Activated CD8-positive, alpha-beta memory T cell treated with anti-CD3 and anti-CD28 coated beads, Interleukin-2, amount 10 ng/mL, durations not matched to agents 7 days and 5 days (primary cell): ENCODE data around the gene ZMYND15. TPM values are rescaled to one million over a fixed set of nuclear protein-coding genes. Genes with fewer than 3 reads are reported as not detected.
"Not testable (repeated sequence)": the region's sequence is repeated elsewhere in the genome, so short reads cannot be mapped to it uniquely, and the experiment has no call there.

Experiments
- ATAC-seq: fragments of 150-1000 bp; cut with Tn5 transposase; one replicate; pipeline ENCODE4 v1.10.0; 2021; ENCODE audit warnings: moderate library complexity
- CTCF ChIA-PET: fragments of 350-600 bp; sonication (Branson Sonifier 250); formaldehyde crosslinking; loops from one replicate; lab custom pipeline; 2021; ENCODE audit warnings: antibody characterized with exemption; lab: Charles Lee
- DNase-seq: peaks from one replicate; pipeline ENCODE4 v3.0.0-alpha.2; 2020
- H3K27ac Mint-ChIP-seq: one replicate; pipeline ENCODE4 v1.8.0; 2021; ENCODE audit warnings: mild to moderate bottlenecking, mixed read lengths
- H3K27me3 Mint-ChIP-seq: one replicate; pipeline ENCODE4 v1.8.0; 2021; ENCODE audit warnings: mixed read lengths
- H3K36me3 Mint-ChIP-seq: one replicate; pipeline ENCODE4 v1.8.0; 2021; ENCODE audit warnings: mild to moderate bottlenecking, mixed read lengths
- H3K4me1 Mint-ChIP-seq: one replicate; pipeline ENCODE4 v1.8.0; 2021; ENCODE audit warnings: mixed read lengths
- H3K4me3 Mint-ChIP-seq: one replicate; pipeline ENCODE4 v1.8.0; 2021; ENCODE audit warnings: mild to moderate bottlenecking, moderate library complexity, mixed read lengths
- H3K9me3 Mint-ChIP-seq: one replicate; pipeline ENCODE4 v1.8.0; 2022; ENCODE audit warnings: low read depth, mixed read lengths
- total RNA-seq, 2 experiments: library from RNA; stranded (reverse); gene quantifications; one replicate each; pipeline ENCODE4 v1.2.3, GENCODE V29; 2021

Gene ZMYND15
- total RNA-seq, 2 experiments from 2014 or later, result 0.12 TPM; not detected in 1

GRCh38 chr17:4709794-4710692 lies 29.6 kb upstream of the ZMYND15 start, which contains the start of gene ARRB2:
Gene ARRB2, plus strand, starts transcription at chr17:4710632. Its CDS starts 90 bp downstream, at chr17:4710722.
- peaks cover 61% of the 10 kb centered on the region for H3K4me1 Mint-ChIP-seq
- H3K27me3 Mint-ChIP-seq, result no peaks in the 10 kb centered on the region
- H3K27ac Mint-ChIP-seq, result peak within 1 kb of the TSS; percentile 97
- peak within 1 kb of the TSS; percentile 95 for H3K4me3 Mint-ChIP-seq
- peak; percentile 99 for DNase-seq
- peak; percentile 85 for ATAC-seq
- peaks cover 27% of the 10 kb centered on the region for H3K36me3 Mint-ChIP-seq
- CTCF ChIA-PET, result interaction anchor here (0.8 to 4.0 kb wide), 25 partner anchors 9 to 240 kb away, joined by 3 to 39 read pairs (median 5); partner anchors contain the start of genes C17orf107, CHRNE, GLTPD2 and MED11
- no peaks in the 10 kb centered on the region for H3K9me3 Mint-ChIP-seq

- Mint-ChIP-seq H3K36me3 (peaks cover 34% of the 10 kb centered on the region), H3K9me3 (no peaks in the 10 kb centered on the region), H3K27me3 (no peaks in the 10 kb centered on the region), H3K27ac (peak overlapping the region; percentile 97), H3K4me1 (peaks cover 63% of the 10 kb centered on the region), H3K4me3 (peak overlapping the region; percentile 95)
- ATAC-seq (peak; percentile 1), DNase-seq (peak; percentile 78)
- CTCF ChIA-PET, result interaction anchor here (0.8 to 4.0 kb wide), 26 partner anchors 10 to 229 kb away, joined by 3 to 39 read pairs (median 5); partner anchors contain the start of genes C17orf107, CHRNE, GLTPD2 and MED11
Measured at GRCh38 chr17:4710693-4711634, 28.7 kb upstream of the ZMYND15 start.

DNA sequence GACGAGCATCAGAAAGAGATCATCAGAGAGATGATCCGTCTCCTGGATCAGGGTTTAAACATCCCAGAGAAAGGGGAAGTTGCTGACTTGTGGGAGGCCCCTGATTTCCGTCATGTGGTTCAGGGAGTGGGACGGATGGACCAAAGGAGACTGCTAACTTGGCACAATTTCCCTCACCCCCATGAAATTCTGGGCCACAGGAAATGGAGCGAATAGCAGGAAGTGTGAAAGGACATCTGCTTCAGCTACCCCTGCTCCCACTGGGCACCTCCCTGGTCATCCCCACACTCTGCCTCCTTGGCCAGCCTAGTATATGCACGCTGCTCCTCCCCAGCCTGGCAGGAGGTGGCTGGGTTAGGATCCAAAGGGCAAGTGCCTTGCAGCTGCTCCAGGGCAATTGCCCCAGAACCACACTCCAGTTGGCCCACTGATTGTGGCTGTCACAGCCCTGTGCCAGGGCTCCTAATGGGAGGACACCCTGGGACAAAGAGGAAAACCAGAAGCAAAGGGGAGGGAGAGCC lies 27.9 kb upstream of the ZMYND15 start:
- ATAC-seq, result no peak
- H3K4me1 Mint-ChIP-seq, result peaks cover 60% of the 10 kb centered on the region
- CTCF ChIA-PET, result interaction anchor here (1.1 to 3.1 kb wide), 6 partner anchors 18 to 192 kb away, joined by 3 to 16 read pairs (median 4); partner anchors contain the start of genes CHRNE, MED11 and ZMYND15
- no peaks in the 10 kb centered on the region for H3K9me3 Mint-ChIP-seq
- H3K4me3 Mint-ChIP-seq, result peak overlapping the region; percentile 95
- H3K27ac Mint-ChIP-seq, result peak overlapping the region; percentile 97
- no peak for DNase-seq
- H3K36me3 Mint-ChIP-seq, result peaks cover 33% of the 10 kb centered on the region
- no peaks in the 10 kb centered on the region for H3K27me3 Mint-ChIP-seq

DNA sequence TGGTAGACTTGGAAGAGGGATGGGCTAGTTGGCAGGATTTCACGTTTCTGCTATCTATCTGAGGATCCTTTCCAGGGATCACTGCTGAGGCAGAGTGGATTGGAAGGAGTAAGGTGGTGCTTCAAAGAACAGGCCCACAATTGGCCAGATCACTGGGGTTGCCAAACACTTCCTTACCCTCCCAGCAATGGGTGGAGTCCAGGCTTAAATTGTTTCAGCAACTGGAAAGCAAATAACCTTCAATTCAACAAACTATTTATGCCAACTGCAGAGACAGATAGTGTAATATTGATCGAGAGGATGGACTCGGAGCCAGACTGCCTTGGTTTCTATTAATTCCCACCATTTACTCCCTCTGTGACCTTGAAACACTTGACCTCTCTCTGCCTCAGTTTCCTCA lies 27.1 kb upstream of the ZMYND15 start:
- Mint-ChIP-seq H3K4me3 (peak overlapping the region; percentile 95), H3K27me3 (no peaks in the 10 kb centered on the region), H3K27ac (peak overlapping the region; percentile 97), H3K9me3 (no peaks in the 10 kb centered on the region), H3K4me1 (peaks cover 66% of the 10 kb centered on the region), H3K36me3 (peaks cover 41% of the 10 kb centered on the region)
- ATAC-seq (no peak), DNase-seq (no peak)
- CTCF ChIA-PET, result interaction anchor here (1.6 to 1.9 kb wide), 3 partner anchors 17 to 191 kb away, joined by 3 to 16 read pairs (median 5); partner anchors contain the start of genes CHRNE, MED11 and ZMYND15

DNA sequence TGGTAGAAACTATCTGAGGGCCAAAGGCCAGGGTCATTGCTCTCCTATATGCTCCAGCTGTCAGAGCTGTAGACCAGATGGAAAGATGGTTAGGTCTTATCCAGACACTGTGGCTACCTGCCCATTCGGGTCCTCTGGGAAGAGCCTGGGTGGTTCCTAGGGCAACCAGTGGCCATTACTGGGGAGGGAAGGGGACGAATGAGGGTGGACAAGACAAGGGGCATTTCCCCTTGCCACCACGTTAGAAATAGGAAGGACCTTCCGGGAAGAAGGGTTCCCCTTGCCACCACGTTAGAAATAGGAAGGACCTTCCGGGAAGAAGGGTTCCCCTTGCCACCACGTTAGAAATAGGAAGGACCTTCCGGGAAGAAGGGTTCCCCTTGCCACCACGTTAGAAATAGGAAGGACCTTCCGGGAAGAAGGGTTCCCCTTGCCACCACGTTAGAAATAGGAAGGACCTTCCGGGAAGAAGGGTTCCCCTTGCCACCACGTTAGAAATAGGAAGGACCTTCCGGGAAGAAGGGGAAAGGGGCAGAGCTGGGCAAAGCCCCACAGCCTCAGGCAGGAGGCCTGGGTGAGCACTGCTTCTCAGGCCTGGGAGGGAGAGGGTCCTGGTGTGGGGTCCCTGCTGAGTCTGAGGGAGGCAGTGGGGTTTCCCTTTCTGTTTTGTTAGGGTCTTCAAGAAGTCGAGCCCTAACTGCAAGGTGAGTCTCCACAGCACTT lies 25.1 kb upstream of the ZMYND15 start:
- CTCF ChIA-PET, result interaction anchor here (0.7 to 2.7 kb wide), 8 partner anchors 10 to 75 kb away, joined by 3 to 24 read pairs (median 3); partner anchors contain the start of genes MED11, PELP1 and TM4SF5
- not testable (repeated sequence) for H3K27me3 Mint-ChIP-seq, H3K9me3 Mint-ChIP-seq, ATAC-seq, DNase-seq
- Mint-ChIP-seq H3K27ac (peak overlapping the region; percentile 94), H3K4me1 (peaks cover 70% of the 10 kb centered on the region), H3K36me3 (peaks cover 57% of the 10 kb centered on the region), H3K4me3 (peak overlapping the region; percentile 82)

DNA sequence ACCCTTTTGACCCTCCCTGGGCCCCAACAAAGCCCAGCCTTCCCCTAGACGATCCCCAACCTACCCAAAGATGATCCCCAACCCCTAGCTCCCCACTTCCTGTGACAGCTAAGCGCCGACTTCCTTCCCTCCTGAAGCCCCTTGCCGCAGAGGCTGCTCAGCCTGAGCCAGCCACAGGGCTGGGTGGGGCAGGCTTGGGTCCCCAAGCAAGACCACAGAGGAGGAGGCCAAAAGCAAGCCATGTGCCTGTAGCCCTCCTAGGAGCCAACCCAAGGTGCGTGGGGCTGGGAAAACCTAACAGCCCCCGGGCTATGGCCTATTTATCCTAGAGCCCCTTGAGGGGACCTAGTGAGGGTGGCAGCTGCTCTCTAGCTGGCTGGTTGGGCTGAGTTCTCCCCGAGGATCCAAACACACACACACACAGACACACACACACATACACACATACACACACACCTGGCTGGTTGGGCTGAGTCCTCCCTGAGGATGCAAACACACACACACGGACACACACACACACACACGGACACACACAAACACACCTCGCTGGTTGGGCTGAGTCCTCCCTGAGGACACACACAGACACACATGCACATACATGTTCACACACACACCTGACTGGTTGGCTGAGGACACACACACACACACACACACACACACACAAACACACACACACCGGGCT lies 24.4 kb upstream of the ZMYND15 start:
- CTCF ChIA-PET, result interaction anchor here (0.9 to 2.7 kb wide), 7 partner anchors 11 to 75 kb away, joined by 3 to 24 read pairs (median 3); partner anchors contain the start of genes MED11, PELP1 and TM4SF5
- Mint-ChIP-seq H3K9me3 (no peaks in the 10 kb centered on the region), H3K4me1 (peaks cover 73% of the 10 kb centered on the region), H3K36me3 (peaks cover 64% of the 10 kb centered on the region), H3K27ac (peak overlapping the region; percentile 94), H3K27me3 (no peaks in the 10 kb centered on the region), H3K4me3 (peak overlapping the region; percentile 82)
- ATAC-seq (peak; percentile 9), DNase-seq (peak; percentile 88)

- peak overlapping the region; percentile 94 for H3K27ac Mint-ChIP-seq
- peak overlapping the region; percentile 82 for H3K4me3 Mint-ChIP-seq
- peaks cover 72% of the 10 kb centered on the region for H3K36me3 Mint-ChIP-seq
- CTCF ChIA-PET, result interaction anchor here (1.0 to 2.7 kb wide), 3 partner anchors 13 to 74 kb away, joined by 3 to 24 read pairs (median 8); no protein-coding TSS in a partner anchor
- DNase-seq, result no peak
- no peak for ATAC-seq
- H3K4me1 Mint-ChIP-seq, result peaks cover 81% of the 10 kb centered on the region
- no peaks in the 10 kb centered on the region for H3K9me3 Mint-ChIP-seq
- no peaks in the 10 kb centered on the region for H3K27me3 Mint-ChIP-seq
Measured at GRCh38 chr17:4716081-4716480, 23.6 kb upstream of the ZMYND15 start.

DNA sequence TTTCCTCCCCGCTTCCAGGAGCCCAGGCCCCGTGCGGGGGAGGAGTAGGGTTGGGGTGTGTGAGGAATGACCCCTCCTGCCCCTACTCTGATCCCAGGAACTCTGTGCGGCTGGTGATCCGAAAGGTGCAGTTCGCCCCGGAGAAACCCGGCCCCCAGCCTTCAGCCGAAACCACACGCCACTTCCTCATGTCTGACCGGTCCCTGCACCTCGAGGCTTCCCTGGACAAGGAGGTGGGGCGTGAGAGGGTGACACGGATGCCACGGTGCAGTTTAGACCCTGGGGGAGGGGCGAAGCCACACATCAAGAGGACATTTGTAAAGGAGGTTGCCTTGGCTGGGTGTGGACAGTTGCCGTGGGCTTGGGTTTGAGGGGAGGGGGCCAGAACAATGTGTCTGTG lies 21.8 kb upstream of the ZMYND15 start:
- no peaks in the 10 kb centered on the region for H3K9me3 Mint-ChIP-seq
- H3K36me3 Mint-ChIP-seq, result peaks cover 69% of the 10 kb centered on the region
- CTCF ChIA-PET, result no interaction called here
- DNase-seq (no peak), ATAC-seq (no peak)
- peaks cover 80% of the 10 kb centered on the region for H3K4me1 Mint-ChIP-seq
- peak overlapping the region; percentile 73 for H3K27ac Mint-ChIP-seq
- no peaks in the 10 kb centered on the region for H3K27me3 Mint-ChIP-seq
- H3K4me3 Mint-ChIP-seq, result peak overlapping the region; percentile 11

GRCh38 chr17:4718276-4718675 lies 21.4 kb upstream of the ZMYND15 start:
- no peaks in the 10 kb centered on the region for H3K27me3 Mint-ChIP-seq
- H3K36me3 Mint-ChIP-seq, result peaks cover 70% of the 10 kb centered on the region
- no peak overlapping the region for H3K4me3 Mint-ChIP-seq
- peak overlapping the region; percentile 32 for H3K27ac Mint-ChIP-seq
- H3K4me1 Mint-ChIP-seq, result peaks cover 77% of the 10 kb centered on the region
- CTCF ChIA-PET, result no interaction called here
- DNase-seq (no peak), ATAC-seq (no peak)
- no peaks in the 10 kb centered on the region for H3K9me3 Mint-ChIP-seq

DNA sequence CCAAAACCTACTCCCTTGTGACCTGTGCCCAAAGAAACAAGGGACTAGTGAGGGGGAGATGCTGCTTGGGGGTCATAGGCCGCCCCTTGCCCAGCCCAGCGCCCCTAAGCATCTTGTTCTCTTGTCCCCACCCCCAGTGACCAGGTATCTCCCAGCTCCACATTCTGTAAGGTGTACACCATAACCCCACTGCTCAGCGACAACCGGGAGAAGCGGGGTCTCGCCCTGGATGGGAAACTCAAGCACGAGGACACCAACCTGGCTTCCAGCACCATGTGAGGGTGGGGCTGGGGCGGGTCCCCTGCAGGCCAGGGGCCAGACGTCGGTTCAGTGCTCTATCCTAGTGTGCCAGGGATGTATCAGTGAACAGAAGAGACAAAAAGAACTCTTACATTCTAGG lies 20.5 kb upstream of the ZMYND15 start:
- CTCF ChIA-PET, result no interaction called here
- Mint-ChIP-seq H3K27me3 (no peaks in the 10 kb centered on the region), H3K4me1 (peaks cover 70% of the 10 kb centered on the region), H3K4me3 (no peak overlapping the region), H3K27ac (peak overlapping the region; percentile 29), H3K9me3 (no peaks in the 10 kb centered on the region), H3K36me3 (peaks cover 68% of the 10 kb centered on the region)
- no peak for ATAC-seq
- DNase-seq, result no peak

DNA sequence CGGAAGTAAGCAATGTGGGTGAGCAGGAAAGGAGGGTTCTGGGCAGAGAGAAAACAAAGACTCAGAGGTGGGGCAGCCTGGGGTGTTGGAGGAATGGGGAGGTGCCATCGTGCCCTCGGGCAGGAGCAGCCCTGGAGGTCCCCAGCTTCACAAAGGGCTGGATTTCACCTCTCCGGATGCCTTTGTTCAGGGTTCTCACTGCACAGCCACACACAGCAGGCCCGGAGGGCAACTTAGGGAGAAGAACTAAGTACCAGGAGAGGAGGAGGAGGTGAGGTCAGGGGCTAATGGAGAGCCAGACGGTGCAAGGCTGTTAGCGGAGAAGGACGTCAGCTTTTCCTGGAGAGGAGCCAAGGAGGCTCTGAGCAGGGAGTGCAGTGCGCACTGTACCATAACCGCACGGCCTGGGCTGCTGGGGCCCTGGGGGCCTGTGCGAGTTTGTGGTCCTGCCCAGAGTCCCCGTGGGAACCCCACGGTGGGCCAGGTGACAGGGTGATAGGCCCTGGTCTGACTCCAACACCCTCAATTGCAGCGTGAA lies 19.9 kb upstream of the ZMYND15 start:
- Mint-ChIP-seq H3K36me3 (peaks cover 67% of the 10 kb centered on the region), H3K4me3 (no peak overlapping the region), H3K27me3 (no peaks in the 10 kb centered on the region), H3K4me1 (peaks cover 69% of the 10 kb centered on the region), H3K27ac (peak overlapping the region; percentile 29), H3K9me3 (no peaks in the 10 kb centered on the region)
- CTCF ChIA-PET, result no interaction called here
- DNase-seq (no peak), ATAC-seq (no peak)
